Retinal pigment epithelial cell (primary cell): ENCODE measurements around the gene SERPIND1.

Experiments
- DNase-seq: peaks from one replicate; pipeline ENCODE4 v3.0.0-alpha.2; 2010; ENCODE audit warnings: low read depth
- H3K4me3 ChIP-seq: 2 replicates; pipeline ENCODE4 v1.5.1; 2011; ENCODE audit warnings: mild to moderate bottlenecking, low read length, control low read depth, moderate library complexity
- CTCF ChIP-seq: conservative IDR thresholded peaks from 2 replicates; pipeline ENCODE4 v1.5.1; 2011; ENCODE audit warnings: low read depth, low read length, control low read depth, inconsistent platforms

SERPIND1 gene

DNA sequence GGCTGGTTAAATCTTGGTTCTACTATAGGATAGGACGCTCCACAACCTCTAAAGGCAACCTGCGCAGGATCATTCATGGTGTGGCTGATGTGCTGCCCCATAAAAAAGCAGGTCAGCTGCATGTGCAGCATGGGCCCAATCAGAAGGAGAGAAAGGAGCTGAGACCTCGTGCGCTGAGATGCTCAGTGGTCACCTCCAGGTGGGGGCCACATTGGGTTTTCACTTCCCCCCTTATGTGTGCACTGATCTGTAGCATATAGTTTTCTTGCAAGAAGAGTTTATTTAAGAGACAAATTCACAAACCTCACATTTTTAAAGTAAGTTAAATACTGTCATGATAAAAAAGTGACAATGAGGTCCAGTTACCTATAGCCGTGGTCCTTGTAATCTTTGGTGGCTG is 24.3 kb downstream of the SERPIND1 start:
- DNase-seq = no peak
- no peak overlapping the region for H3K4me3 ChIP-seq
- no peak for TF ChIP-seq CTCF

DNA sequence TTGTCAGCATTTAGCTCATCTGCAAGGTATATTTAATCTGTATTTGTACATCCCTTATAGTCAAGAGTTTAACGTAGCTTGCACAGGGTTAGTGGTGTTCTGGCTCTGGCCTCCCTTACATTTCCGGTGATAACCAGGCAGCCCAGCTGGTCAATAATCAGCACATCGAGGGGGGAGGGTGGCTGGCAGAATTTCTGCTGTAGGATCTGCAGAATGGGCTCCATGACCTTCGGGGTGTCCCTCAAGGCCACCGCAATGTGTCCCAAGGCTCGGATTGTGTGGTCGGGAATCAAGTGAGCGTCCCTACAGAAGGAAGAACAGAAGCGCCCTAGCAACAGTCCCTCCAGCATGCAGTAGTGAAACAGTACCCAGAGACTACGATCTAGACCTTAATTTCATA is 25.1 kb downstream of the SERPIND1 start:
- H3K4me3 ChIP-seq = no peak overlapping the region
- no peak for DNase-seq
- no peak for TF ChIP-seq CTCF

DNA sequence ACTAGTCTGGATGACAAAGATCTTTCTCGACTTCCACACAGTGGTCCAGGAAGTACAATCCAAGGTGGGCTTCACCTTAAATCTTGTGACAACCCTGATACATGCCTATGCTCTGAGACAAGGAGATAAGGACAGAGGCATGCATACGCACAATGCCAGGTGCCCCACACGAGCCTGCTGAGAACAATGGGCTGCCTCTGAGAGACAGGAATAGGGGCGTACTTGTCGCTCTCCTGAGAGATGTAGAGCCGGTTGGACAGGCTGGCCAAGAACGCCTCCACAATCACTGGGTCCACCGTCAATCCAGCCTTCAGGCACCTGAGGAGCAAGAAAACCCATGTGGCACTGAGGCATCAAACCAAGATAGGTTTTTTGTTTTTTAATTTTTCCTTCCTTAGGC is 25.5 kb downstream of the SERPIND1 start:
- no peak for DNase-seq
- TF ChIP-seq CTCF = no peak
- no peak overlapping the region for H3K4me3 ChIP-seq

DNA sequence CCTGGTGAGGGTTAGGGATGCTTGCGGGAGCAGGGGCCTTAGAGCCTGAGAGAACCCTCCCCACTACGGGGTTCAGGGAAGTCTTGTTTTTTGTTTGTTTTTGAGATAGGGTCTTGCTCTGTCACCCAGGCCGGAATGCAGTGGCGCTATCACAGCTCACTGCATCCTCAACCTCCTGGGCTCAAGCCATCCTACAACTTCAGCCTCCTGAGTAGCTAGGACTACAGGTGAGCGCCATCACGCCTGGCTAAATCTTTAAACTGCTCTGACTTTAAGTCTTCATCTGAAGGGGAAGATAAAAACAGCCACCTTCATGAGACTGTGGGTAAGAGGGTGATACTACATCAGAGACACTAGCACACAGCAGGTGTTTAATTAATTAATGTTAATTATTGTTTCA is 28.5 kb downstream of the SERPIND1 start:
- TF ChIP-seq CTCF = no peak
- no peak for DNase-seq
- H3K4me3 ChIP-seq = no peak overlapping the region

DNA sequence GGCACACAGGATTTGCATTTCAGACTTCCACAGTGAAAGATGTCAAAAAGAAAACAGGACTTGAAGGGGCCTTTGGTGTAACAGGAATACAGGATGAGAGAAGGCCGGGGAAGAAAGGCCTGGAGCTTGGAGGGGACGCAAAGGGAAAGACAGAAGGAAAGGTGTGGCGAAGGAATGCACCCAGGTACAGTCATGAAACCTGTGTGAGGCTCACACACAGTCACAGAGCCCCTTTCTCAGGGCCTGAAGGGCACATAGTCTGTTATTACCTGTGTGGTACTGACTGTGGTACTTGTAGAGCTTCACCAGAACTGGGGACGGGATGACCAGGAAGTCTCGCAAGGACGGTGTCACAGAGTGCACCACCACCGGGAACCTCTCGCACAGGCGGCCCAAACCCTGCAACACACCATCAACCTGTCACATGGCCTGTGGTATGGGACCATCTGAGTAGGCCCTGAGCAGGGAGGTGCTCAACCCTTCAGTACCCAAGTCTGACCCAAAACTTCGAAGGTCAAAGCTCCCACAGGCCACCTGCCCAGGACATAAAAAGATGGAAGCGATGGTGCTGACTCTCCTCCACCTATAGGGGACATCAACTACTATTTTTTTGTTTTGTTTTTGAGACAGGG is 29.1 kb downstream of the SERPIND1 start:
- DNase-seq = no peak
- no peak overlapping the region for H3K4me3 ChIP-seq
- no peak for TF ChIP-seq CTCF

- no peak for DNase-seq
- H3K4me3 ChIP-seq = no peak overlapping the region
- TF ChIP-seq CTCF = peak; percentile 73
These were observed 29.9 kb downstream of the SERPIND1 start for GRCh38 chr22:20803696-20804324.

GRCh38 chr22:20804650-20805049 is 30.7 kb downstream of the SERPIND1 start:
- no peak for TF ChIP-seq CTCF

More at GRCh38 chr22:20804650-20805049, 30.7 kb downstream of the SERPIND1 start:
- no peak for DNase-seq
- H3K4me3 ChIP-seq = no peak overlapping the region
